ENCODE measurements around the gene OBSCN. TPM values are rescaled to one million over a fixed set of nuclear protein-coding genes. Genes with fewer than 3 reads are reported as not detected.

Gene OBSCN
- total RNA-seq, 1 donor from 2014 or later = 10.2 TPM

DNA sequence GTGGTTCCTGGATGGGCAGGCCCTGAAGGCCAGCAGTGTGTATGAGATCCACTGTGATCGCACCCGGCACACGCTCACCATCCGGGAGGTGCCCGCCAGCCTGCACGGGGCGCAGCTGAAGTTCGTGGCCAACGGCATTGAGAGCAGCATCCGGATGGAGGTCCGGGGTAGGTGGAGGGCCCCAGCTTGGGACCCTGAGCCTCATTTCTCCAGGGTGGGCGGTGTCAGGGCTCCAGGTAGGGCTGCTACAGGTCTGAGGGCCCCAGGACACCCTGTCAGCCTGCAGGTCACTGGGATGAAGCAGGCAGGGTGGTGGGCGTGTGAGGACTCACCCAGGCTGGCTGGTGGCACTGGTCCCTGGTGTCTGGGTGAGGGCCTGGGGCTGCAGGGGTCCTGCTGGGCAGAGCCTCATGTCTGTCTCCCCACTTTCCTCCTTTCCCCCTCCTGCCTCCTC lies 7.8 kb downstream of the OBSCN start:
- DNase-seq (ENCODE audit: low spot score) = no peak
- TF ChIP-seq, protein P1, sequence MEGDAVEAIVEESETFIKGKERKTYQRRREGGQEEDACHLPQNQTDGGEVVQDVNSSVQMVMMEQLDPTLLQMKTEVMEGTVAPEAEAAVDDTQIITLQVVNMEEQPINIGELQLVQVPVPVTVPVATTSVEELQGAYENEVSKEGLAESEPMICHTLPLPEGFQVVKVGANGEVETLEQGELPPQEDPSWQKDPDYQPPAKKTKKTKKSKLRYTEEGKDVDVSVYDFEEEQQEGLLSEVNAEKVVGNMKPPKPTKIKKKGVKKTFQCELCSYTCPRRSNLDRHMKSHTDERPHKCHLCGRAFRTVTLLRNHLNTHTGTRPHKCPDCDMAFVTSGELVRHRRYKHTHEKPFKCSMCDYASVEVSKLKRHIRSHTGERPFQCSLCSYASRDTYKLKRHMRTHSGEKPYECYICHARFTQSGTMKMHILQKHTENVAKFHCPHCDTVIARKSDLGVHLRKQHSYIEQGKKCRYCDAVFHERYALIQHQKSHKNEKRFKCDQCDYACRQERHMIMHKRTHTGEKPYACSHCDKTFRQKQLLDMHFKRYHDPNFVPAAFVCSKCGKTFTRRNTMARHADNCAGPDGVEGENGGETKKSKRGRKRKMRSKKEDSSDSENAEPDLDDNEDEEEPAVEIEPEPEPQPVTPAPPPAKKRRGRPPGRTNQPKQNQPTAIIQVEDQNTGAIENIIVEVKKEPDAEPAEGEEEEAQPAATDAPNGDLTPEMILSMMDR (IDR thresholded peaks at IDR 0.05) = no peak
- Mint-ChIP-seq H3K9me3 (ENCODE audit: low read depth) (no peaks in the 10 kb centered on the region), H3K27ac (ENCODE audit: unreplicated experiment) (no peak overlapping the region), H3K4me3 (ENCODE audit: unreplicated experiment) (no peak overlapping the region), H3K27me3 (ENCODE audit: low read depth) (no peaks in the 10 kb centered on the region), H3K36me3 (ENCODE audit: low read depth) (peaks cover 3% of the 10 kb centered on the region), H3K4me1 (ENCODE audit: low read depth) (no peaks in the 10 kb centered on the region)

DNA sequence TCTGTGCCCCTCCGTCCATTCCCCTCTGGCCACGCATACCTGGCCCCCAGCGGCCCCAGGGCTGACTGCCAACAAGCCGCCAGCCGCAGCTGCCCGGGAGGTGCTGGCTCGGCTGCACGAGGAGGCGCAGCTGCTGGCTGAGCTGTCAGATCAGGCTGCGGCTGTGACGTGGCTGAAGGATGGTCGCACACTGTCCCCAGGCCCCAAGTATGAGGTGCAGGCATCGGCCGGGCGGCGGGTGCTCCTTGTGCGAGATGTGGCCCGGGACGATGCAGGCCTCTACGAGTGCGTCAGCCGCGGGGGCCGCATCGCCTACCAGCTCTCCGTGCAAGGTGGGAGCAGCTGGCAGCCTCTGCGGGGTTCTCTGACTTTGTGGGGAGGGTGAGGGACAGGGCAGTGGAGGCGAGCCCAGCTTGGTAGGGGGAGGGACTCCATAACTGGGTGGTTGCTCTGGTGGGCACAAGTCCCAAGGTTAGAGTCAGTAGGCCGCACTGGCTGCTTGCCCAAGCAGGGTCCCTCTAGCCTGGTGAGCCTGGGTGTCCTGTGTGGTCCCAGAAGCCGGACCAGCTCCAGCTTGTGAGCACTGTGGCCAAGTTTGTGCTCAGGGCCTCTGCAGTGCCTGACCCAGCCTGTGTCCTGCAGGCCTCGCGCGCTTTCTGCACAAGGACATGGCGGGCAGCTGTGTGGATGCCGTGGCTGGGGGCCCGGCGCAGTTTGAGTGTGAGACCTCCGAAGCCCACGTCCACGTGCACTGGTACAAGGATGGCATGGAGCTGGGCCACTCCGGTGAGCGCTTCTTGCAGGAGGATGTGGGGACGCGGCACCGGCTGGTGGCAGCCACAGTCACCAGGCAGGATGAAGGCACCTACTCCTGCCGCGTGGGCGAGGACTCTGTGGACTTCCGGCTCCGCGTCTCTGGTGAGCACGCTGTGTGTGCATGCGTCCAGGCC lies 8.8 kb downstream of the OBSCN start:
- Mint-ChIP-seq H3K4me3 (ENCODE audit: unreplicated experiment) (no peak overlapping the region), H3K27ac (ENCODE audit: unreplicated experiment) (no peak overlapping the region), H3K36me3 (ENCODE audit: low read depth) (peaks cover 3% of the 10 kb centered on the region), H3K9me3 (ENCODE audit: low read depth) (no peaks in the 10 kb centered on the region), H3K27me3 (ENCODE audit: low read depth) (no peaks in the 10 kb centered on the region), H3K4me1 (ENCODE audit: low read depth) (no peaks in the 10 kb centered on the region)
- no peak for DNase-seq (ENCODE audit: low spot score)
- TF ChIP-seq, protein P1 (IDR thresholded peaks at IDR 0.05) = no peak

DNA sequence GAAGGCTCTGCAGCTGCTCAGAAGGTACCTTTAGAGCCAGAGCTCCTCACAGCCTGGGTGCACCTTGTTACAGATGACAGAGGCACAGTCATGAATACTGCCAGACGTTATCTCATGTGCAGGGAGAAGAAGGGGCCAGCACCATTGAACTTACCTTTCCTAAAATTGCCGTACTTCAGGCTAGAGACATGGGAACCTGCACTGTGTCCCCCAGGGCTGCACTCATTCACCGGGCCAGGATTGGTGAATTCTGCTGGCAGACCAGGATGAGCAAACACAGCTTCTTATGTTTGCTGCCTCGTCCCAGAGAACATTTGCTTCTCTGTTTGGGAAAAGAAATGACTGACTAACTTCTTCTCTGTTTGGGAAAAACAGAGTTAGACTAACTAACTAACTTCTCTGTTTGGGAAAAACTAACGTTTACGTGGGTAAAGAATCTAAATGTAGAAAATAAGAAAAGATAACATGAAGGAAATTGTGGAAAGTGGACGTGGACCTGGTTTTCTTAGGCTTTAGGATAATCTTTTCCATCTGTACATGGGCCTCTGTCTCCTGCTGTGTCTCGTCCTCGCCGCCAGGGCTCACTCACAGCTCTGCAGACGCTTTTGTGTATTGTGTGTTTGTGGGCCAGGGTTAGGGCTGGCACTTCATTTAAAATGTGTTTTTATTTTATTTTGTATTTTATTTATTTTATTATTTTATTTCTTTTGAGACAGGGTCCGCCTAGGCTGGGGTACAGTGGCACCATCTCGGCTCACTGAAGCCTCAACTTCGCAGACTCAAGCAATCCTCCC lies 9.9 kb downstream of the OBSCN start:
- TF ChIP-seq, protein P1 (IDR thresholded peaks at IDR 0.05) = peak; percentile 73
- no peak overlapping the region for H3K4me3 Mint-ChIP-seq (ENCODE audit: unreplicated experiment)
- no peaks in the 10 kb centered on the region for H3K9me3 Mint-ChIP-seq (ENCODE audit: low read depth)
- peak overlapping the region; percentile 1 for H3K27ac Mint-ChIP-seq (ENCODE audit: unreplicated experiment)
- H3K36me3 Mint-ChIP-seq (ENCODE audit: low read depth) = peaks cover 3% of the 10 kb centered on the region
- no peak for DNase-seq (ENCODE audit: low spot score)
- H3K4me1 Mint-ChIP-seq (ENCODE audit: low read depth) = no peaks in the 10 kb centered on the region
- no peaks in the 10 kb centered on the region for H3K27me3 Mint-ChIP-seq (ENCODE audit: low read depth)

DNA sequence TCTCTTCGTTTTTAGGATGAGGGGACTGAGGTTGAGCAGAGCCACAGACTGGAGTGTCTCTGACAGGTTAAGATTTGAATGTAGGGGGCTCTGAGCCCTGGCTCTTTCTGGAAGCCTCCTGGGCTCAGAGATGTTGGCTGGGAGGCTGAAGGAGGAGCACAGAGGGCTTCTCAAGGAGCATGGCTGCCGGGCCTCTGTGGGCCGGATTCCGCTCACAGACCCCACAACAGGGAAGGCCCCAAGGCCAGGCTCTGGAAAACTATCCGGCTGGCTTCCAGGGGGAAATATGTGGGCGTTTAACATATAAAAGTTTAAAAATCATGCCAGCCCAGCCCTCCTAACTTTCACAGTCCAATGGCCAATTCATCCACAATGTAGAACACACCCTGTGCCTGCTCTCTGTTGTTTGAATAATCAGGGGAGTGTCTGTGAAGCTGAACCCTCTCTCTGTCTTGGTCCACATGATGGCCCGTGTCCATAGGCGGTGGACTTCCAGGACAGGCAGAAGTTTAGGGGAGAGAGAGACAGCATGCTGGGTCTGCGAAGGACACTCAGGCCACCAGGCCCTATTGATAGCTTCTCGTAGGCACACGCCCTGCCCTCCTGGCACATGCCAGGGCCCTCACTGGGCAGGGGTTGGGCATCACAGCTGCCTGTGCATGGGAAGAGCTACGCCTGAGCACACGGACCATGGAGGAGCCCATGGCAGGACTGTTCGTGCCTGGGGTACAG lies 10.8 kb downstream of the OBSCN start:
- Mint-ChIP-seq H3K27ac (ENCODE audit: unreplicated experiment) (no peak overlapping the region), H3K4me1 (ENCODE audit: low read depth) (no peaks in the 10 kb centered on the region), H3K9me3 (ENCODE audit: low read depth) (no peaks in the 10 kb centered on the region), H3K36me3 (ENCODE audit: low read depth) (peaks cover 3% of the 10 kb centered on the region), H3K4me3 (ENCODE audit: unreplicated experiment) (no peak overlapping the region), H3K27me3 (ENCODE audit: low read depth) (no peaks in the 10 kb centered on the region)
- DNase-seq (ENCODE audit: low spot score) = no peak
- TF ChIP-seq, protein P1 (IDR thresholded peaks at IDR 0.05) = no peak
